ENCODE measurements around the gene MTHFR.

The MTHFR gene

DNA sequence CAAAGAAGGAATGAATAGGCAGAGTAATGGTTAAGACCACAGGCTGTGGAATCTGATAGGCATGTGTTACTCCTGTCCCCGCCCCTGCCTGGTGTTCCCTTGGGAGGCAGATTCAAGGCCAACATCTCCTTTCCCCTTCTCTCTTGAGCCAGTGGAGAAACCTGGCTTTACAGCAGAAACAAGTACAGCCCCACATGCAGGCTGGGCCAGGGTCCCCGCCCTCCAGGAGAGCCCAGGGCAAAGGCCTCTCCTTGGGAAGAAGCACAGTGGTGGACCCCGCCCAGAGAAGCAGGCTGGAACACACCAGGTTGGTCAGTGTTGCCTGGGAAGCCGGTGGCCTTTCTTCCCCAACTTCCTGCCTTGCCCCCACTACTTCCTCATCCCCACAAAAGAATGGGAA lies 36.9 kb downstream of the MTHFR start:
- Histone ChIP-seq H3K4me1 (ENCODE audit: insufficient read depth, insufficient read length) (peaks cover 12% of the 10 kb centered on the region), H3K36me3 (ENCODE audit: insufficient read depth, insufficient read length, low read length) (no peaks in the 10 kb centered on the region), H3K27me3 (ENCODE audit: insufficient read depth, insufficient read length) (no peaks in the 10 kb centered on the region), H3K4me3 (ENCODE audit: insufficient read length, low read depth) (no peak overlapping the region), H3K9ac (ENCODE audit: insufficient read length, low read depth) (no peak overlapping the region), H3K9me3 (ENCODE audit: insufficient read depth, low read length) (no peaks in the 10 kb centered on the region)
- DNase-seq (ENCODE audit: low read depth, low spot score): no peak
- no peak for TF ChIP-seq ZNF274 (IDR thresholded peaks at IDR 0.05; ENCODE audit: low read depth, low read length)
- TF ChIP-seq SUZ12 (IDR thresholded peaks at IDR 0.05; ENCODE audit: extremely low read depth, insufficient read depth, insufficient read length): no peak
- TF ChIP-seq YY1 (IDR thresholded peaks at IDR 0.05; ENCODE audit: insufficient read depth, insufficient read length): no peak

DNA sequence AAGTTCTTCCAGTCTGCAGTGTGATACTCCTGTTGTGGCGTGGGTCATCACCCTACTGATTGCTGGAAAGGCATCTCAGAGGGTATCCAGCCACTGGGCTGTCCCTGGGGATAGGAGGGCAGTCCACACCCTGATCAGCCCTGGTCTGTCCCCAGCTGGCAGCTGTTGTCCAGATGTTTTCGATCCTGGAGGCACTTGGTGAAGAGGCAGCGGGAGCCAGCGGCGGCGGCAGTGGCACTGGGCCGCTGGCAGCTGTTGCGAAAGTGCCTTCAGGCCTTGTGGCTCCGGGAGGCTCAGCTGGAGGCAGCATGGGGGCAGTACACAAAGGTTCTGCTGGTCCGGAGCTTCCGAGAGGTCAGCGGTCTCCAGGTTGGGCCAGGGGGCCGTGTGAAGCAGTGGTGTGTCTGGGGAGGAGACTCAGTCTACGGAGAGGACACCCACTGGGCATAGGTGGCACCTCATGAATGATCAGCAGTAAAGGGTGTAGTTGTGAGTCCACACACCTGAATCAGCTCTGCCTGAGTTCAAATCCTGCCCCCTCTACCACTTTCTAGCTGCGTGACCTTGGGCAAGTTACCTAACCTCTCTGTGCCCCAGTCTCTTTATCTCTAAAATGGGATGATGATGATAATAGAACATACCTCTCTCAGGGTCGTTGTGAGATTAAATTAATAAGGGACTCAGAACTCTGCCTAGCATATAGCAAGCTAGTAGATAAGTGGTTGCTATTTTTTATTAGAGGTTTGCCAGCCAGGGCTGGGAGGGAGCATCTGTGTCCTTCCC lies 37.7 kb downstream of the MTHFR start:
- no peak for DNase-seq (ENCODE audit: low read depth, low spot score)
- TF ChIP-seq YY1 (IDR thresholded peaks at IDR 0.05; ENCODE audit: insufficient read depth, insufficient read length): no peak
- no peak for TF ChIP-seq SUZ12 (IDR thresholded peaks at IDR 0.05; ENCODE audit: extremely low read depth, insufficient read depth, insufficient read length)
- no peak for TF ChIP-seq ZNF274 (IDR thresholded peaks at IDR 0.05; ENCODE audit: low read depth, low read length)
- Histone ChIP-seq H3K36me3 (ENCODE audit: insufficient read depth, insufficient read length, low read length) (no peaks in the 10 kb centered on the region), H3K27me3 (ENCODE audit: insufficient read depth, insufficient read length) (no peaks in the 10 kb centered on the region), H3K9me3 (ENCODE audit: insufficient read depth, low read length) (no peaks in the 10 kb centered on the region), H3K4me1 (ENCODE audit: insufficient read depth, insufficient read length) (peaks cover 12% of the 10 kb centered on the region), H3K9ac (ENCODE audit: insufficient read length, low read depth) (no peak overlapping the region), H3K4me3 (ENCODE audit: insufficient read length, low read depth) (no peak overlapping the region)

DNA sequence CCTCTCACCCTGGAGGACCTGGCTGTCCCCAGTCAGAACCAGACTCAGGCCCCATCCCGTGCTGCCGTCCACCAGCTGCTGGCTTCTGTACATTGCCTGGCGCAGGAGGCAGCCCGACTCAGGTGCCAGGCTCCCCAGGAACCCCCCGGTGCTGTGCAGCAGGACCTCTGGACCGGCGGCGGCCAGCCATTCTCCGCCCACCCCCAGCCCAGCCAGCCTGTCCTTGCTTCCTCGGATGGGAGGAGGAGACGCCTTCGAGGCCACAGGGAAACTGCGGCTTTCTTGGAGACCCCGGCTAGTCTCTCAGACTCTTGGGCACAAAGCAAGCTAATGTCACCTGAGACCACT lies 39.4 kb downstream of the MTHFR start:
- H3K9me3 ChIP-seq (ENCODE audit: insufficient read depth, low read length): no peaks in the 10 kb centered on the region
- H3K4me3 ChIP-seq (ENCODE audit: insufficient read length, low read depth): no peak overlapping the region
- H3K36me3 ChIP-seq (ENCODE audit: insufficient read depth, insufficient read length, low read length): no peaks in the 10 kb centered on the region
- DNase-seq (ENCODE audit: low read depth, low spot score): no peak
- TF ChIP-seq SUZ12 (IDR thresholded peaks at IDR 0.05; ENCODE audit: extremely low read depth, insufficient read depth, insufficient read length) (no peak), ZNF274 (IDR thresholded peaks at IDR 0.05; ENCODE audit: low read depth, low read length) (no peak), YY1 (IDR thresholded peaks at IDR 0.05; ENCODE audit: insufficient read depth, insufficient read length) (no peak)
- no peak overlapping the region for H3K9ac ChIP-seq (ENCODE audit: insufficient read length, low read depth)
- H3K27me3 ChIP-seq (ENCODE audit: insufficient read depth, insufficient read length): peaks cover 10% of the 10 kb centered on the region
- peaks cover 12% of the 10 kb centered on the region for H3K4me1 ChIP-seq (ENCODE audit: insufficient read depth, insufficient read length)

DNA sequence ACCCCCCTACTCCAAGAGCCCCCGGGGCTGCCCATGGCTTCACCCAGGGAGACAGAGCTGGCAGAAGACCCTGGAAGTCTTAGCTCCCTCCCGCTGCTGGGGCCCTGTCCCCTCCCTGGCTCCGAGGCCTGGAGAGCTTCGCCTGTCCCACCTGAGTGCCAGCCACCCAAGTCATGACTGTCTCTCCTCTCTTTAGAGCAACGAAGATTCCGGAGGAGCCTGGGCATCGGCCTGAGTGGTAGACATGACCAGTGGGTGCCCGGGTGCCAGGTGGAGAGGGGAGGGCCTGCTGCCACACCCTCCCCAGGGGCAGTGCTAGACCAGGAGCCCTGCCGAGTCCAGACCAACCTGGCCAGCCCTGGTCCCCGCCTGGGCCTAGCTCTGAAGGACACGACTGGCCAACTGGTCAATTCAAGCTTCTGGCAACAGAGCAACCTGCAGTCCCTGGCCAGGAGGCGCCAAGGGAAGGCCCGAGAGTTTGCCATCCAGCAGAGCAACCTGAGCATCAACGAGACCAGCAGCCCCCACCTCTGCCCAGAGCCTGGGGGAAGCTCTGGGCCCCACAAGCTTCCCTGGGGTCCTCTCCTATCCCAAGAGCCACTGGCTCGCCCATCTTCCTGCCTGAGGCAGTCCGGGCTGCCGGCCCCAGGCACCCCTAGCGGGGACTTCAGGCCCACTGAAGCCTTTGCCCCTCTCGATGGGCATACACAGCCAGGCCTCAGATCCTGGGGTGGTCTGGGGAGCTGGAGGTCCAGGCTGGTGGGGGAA lies 39.9 kb downstream of the MTHFR start:
- Histone ChIP-seq H3K9me3 (ENCODE audit: insufficient read depth, low read length) (no peaks in the 10 kb centered on the region), H3K27me3 (ENCODE audit: insufficient read depth, insufficient read length) (peaks cover 16% of the 10 kb centered on the region)
- no peak for DNase-seq (ENCODE audit: low read depth, low spot score)

DNA sequence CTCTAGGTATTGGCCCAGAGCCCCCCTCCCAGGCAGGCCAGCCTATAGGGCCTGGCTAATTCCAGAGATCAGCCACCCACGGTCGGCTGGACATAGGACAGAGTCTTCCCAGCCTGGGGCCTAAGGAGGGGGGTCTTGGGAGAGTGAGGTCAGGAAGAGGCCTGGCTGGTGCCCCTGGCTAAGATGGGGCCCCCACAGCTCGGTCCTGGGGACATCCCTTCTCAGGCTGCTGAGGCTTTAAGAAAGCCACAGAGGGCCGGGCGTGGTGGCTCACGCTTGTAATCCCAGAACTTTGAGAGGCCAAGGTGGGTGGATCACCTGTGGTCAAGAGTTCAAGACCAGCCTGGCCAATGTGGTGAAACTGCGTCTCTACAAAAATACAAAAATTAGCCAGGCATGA lies 41.2 kb downstream of the MTHFR start:
- no peak for TF ChIP-seq SUZ12 (IDR thresholded peaks at IDR 0.05; ENCODE audit: extremely low read depth, insufficient read depth, insufficient read length)
- Histone ChIP-seq H3K27me3 (ENCODE audit: insufficient read depth, insufficient read length) (peaks cover 16% of the 10 kb centered on the region), H3K9ac (ENCODE audit: insufficient read length, low read depth) (no peak overlapping the region), H3K36me3 (ENCODE audit: insufficient read depth, insufficient read length, low read length) (no peaks in the 10 kb centered on the region), H3K9me3 (ENCODE audit: insufficient read depth, low read length) (no peaks in the 10 kb centered on the region), H3K4me3 (ENCODE audit: insufficient read length, low read depth) (no peak overlapping the region), H3K4me1 (ENCODE audit: insufficient read depth, insufficient read length) (peaks cover 12% of the 10 kb centered on the region)
- no peak for DNase-seq (ENCODE audit: low read depth, low spot score)

More for the DNA sequence above, 39.9 kb downstream of the MTHFR start:
- Histone ChIP-seq H3K9ac (ENCODE audit: insufficient read length, low read depth) (no peak overlapping the region), H3K36me3 (ENCODE audit: insufficient read depth, insufficient read length, low read length) (no peaks in the 10 kb centered on the region), H3K4me1 (ENCODE audit: insufficient read depth, insufficient read length) (peaks cover 12% of the 10 kb centered on the region), H3K4me3 (ENCODE audit: insufficient read length, low read depth) (no peak overlapping the region)
- TF ChIP-seq SUZ12 (IDR thresholded peaks at IDR 0.05; ENCODE audit: extremely low read depth, insufficient read depth, insufficient read length) (no peak), YY1 (IDR thresholded peaks at IDR 0.05; ENCODE audit: insufficient read depth, insufficient read length) (no peak), ZNF274 (IDR thresholded peaks at IDR 0.05; ENCODE audit: low read depth, low read length) (no peak)

DNA sequence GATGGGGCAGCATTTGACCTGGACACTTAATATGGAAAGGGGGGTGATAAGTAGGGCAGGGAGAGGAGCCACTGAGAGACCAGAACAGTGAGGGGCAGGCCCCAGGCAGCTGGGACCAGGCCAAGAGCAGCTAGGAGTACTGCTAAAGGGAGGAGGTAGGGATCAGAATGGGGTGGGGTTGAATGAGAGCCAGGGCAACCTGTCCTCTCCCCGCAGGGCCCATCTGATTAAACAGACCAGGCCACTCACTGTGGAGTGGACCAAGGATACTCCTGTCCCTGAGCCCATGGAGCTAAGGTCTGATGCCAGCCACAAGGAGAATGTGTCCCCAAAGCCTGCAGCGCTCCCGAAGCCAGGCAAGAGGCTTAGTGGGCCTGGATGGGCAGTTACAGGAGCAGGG lies 41.6 kb downstream of the MTHFR start:
- TF ChIP-seq ZNF274 (IDR thresholded peaks at IDR 0.05; ENCODE audit: low read depth, low read length) (no peak), YY1 (IDR thresholded peaks at IDR 0.05; ENCODE audit: insufficient read depth, insufficient read length) (no peak), SUZ12 (IDR thresholded peaks at IDR 0.05; ENCODE audit: extremely low read depth, insufficient read depth, insufficient read length) (no peak)
- no peak for DNase-seq (ENCODE audit: low read depth, low spot score)
- no peaks in the 10 kb centered on the region for H3K9me3 ChIP-seq (ENCODE audit: insufficient read depth, low read length)
- H3K36me3 ChIP-seq (ENCODE audit: insufficient read depth, insufficient read length, low read length): no peaks in the 10 kb centered on the region
- H3K27me3 ChIP-seq (ENCODE audit: insufficient read depth, insufficient read length): peaks cover 16% of the 10 kb centered on the region
- no peak overlapping the region for H3K9ac ChIP-seq (ENCODE audit: insufficient read length, low read depth)
- H3K4me3 ChIP-seq (ENCODE audit: insufficient read length, low read depth): no peak overlapping the region
- peaks cover 12% of the 10 kb centered on the region for H3K4me1 ChIP-seq (ENCODE audit: insufficient read depth, insufficient read length)

DNA sequence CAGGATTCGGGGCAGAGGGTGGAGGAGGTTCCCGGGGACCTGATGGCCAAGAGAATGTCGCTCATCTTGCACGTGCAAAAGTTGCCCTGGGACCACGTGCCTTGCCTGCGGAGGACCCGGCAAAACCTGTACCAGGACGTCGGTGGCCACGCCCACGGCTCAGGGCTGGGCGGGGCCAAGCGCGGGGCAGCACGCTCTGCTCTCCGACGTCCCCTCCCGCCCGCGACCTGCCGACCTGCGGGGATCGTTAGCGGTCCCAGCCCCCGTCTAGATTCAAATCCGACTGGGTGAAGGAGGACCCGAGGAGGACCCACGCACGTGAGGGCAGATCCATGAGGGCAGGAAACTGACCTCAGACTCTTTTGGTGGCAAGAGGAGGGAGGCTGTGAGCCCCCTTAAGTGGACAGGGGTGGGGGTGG lies 43.8 kb downstream of the MTHFR start, which contains the start of gene C1orf167:
Gene C1orf167 (plus strand): TSS at position 206 of the 419 bp plus-strand sequence. CDS start 2,208 bp downstream, outside the sequence.
- no peak for DNase-seq (ENCODE audit: low read depth, low spot score)
- H3K9me3 ChIP-seq (ENCODE audit: insufficient read depth, low read length): no peaks in the 10 kb centered on the region; the same call in 1 of the 2 replicates
- no peak within 1 kb of the TSS for H3K4me3 ChIP-seq (ENCODE audit: insufficient read length, low read depth)
- H3K27me3 ChIP-seq (ENCODE audit: insufficient read depth, insufficient read length): peaks cover 16% of the 10 kb centered on the region
- H3K36me3 ChIP-seq (ENCODE audit: insufficient read depth, insufficient read length, low read length): no peaks in the 10 kb centered on the region
- no peak for TF ChIP-seq YY1 (IDR thresholded peaks at IDR 0.05; ENCODE audit: insufficient read depth, insufficient read length)
- no peak for TF ChIP-seq ZNF274 (IDR thresholded peaks at IDR 0.05; ENCODE audit: low read depth, low read length)
- no peak for TF ChIP-seq SUZ12 (IDR thresholded peaks at IDR 0.05; ENCODE audit: extremely low read depth, insufficient read depth, insufficient read length)
- peaks cover 9% of the 10 kb centered on the region for H3K4me1 ChIP-seq (ENCODE audit: insufficient read depth, insufficient read length)
- no peak within 1 kb of the TSS for H3K9ac ChIP-seq (ENCODE audit: insufficient read length, low read depth)

All from NT2/D1 (cell line).